AG09309 (cell line): ENCODE results near the gene GLRX.
"Not testable (repeated sequence)": the region's sequence is repeated elsewhere in the genome, so short reads cannot be mapped to it uniquely, and the experiment has no call there.

ENCODE experiments used
- DNase-seq: peaks from one replicate; pipeline ENCODE4 v3.0.0-alpha.2; 2010; ENCODE audit warnings: low read depth
- H3K4me3 ChIP-seq: 2 replicates; pipeline ENCODE4 v1.5.1; 2011; ENCODE audit warnings: mild to moderate bottlenecking, low read depth, low read length, moderate library complexity; ENCODE audit not compliant: control insufficient read depth
- TF ChIP-seq, protein P1 (sequence below): IDR thresholded peaks from 2 replicates; pipeline ENCODE4 v1.5.1; 2011; ENCODE audit warnings: mild to moderate bottlenecking, low read depth, low read length, inconsistent platforms; ENCODE audit not compliant: insufficient read depth, control insufficient read depth; ENCODE audit errors: missing control alignments

GLRX gene

DNA sequence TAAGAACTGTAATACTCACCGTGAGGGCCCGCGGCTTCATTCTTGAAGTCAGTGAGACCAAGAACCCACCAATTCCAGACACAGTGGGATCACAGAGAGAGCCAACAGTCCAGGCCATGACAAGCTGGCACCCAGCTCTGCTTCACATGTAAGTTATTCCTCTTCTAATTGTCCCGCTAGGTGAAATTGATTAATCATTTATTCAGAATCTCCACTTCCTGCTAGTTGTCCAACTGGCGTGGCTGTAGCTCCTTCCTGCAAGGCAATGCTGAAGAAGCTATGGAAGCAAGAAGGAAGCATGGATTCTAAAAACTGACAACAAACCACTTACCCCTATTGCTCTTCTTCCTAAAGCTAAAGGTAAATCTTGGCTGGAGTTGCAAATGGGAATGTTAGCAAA lies 30.0 kb upstream of the GLRX start:
- no peak for DNase-seq
- TF ChIP-seq, protein P1, sequence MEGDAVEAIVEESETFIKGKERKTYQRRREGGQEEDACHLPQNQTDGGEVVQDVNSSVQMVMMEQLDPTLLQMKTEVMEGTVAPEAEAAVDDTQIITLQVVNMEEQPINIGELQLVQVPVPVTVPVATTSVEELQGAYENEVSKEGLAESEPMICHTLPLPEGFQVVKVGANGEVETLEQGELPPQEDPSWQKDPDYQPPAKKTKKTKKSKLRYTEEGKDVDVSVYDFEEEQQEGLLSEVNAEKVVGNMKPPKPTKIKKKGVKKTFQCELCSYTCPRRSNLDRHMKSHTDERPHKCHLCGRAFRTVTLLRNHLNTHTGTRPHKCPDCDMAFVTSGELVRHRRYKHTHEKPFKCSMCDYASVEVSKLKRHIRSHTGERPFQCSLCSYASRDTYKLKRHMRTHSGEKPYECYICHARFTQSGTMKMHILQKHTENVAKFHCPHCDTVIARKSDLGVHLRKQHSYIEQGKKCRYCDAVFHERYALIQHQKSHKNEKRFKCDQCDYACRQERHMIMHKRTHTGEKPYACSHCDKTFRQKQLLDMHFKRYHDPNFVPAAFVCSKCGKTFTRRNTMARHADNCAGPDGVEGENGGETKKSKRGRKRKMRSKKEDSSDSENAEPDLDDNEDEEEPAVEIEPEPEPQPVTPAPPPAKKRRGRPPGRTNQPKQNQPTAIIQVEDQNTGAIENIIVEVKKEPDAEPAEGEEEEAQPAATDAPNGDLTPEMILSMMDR, result no peak
- no peak overlapping the region for H3K4me3 ChIP-seq

DNA sequence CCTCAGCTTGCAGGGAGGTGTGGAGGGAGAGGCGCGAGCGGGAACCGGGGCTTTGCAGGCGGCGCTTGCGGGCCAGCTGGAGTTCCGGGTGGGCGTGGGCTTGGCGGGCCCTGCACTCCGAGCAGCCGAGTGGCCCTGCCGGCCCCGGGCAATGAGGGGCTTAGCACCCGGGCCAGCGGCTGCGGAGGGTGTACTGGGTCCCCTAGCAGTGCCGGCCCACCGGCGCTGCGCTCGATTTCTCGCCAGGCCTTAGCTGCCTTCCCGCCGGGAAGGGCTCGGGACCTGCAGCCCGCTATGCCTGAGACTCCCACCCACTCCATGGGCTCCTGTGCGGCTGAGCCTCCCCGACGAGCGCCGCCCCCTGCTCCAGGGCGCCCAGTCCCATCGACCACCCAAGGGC lies 28.6 kb upstream of the GLRX start:
- DNase-seq, H3K4me3 ChIP-seq: not testable (repeated sequence)

DNA sequence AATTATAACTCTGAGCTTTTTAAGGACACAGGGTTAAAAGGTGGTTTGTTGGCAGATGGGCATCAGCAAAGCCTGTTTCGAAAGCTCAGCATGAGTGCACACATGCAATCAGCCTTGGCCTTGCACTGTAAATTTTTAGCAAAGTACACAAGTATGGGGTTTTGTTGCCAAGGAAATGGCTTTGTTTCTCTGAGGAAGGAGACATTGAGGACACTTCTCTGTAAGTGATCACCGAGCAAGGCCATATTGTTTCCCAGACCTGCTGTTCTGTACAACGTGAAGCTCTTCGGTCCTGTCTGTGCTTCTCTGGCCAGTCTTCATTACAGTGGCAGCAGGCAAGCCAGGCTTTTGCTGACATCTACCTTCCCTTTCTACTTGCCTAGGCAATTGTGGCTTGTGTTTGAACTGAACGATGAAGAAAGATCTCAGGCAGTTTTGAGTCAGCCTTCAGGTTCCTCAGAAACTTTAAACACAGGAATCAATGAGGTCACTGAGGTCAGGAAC lies 27.9 kb upstream of the GLRX start:
- DNase-seq, result no peak
- no peak overlapping the region for H3K4me3 ChIP-seq

DNA sequence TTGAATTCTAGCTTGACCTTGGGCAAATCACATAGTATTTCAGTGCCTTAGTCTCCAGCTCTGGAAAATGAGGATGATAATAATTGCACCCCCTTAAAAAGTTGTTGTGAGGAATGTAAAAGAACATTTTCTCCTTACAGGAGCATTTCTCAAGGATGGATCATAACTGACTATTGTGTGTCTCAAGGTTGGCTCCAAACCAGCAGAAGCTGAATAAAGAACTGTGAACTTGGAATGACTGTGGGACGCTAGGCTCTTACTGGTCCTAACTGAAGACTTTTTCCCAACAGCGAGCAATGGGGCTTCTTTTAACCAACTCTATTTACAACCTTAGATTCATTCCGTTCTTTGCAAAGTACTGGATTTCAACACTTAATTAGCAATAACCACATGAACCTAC lies 26.2 kb upstream of the GLRX start:
- TF ChIP-seq, protein P1, result no peak
- DNase-seq, result no peak
- H3K4me3 ChIP-seq, result no peak overlapping the region

More for the DNA sequence above, 27.9 kb upstream of the GLRX start:
- TF ChIP-seq, protein P1, result no peak

DNA sequence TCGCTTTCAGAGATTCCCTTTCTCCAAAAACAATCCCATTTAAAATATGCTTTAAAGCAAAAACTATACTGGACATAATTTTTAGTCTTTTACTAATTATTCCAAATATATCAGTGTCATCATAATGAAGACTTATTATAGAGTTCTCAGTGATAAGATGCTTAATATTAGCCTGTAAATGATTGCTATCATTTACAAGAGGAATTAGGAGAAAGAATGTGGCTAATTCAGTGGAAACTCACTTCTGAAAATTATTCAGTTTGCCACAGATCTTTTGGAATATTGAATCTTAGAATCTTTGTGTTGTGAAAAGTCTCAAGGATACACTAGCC lies 24.7 kb upstream of the GLRX start:
- DNase-seq, result no peak
- TF ChIP-seq, protein P1, result no peak
- no peak overlapping the region for H3K4me3 ChIP-seq

DNA sequence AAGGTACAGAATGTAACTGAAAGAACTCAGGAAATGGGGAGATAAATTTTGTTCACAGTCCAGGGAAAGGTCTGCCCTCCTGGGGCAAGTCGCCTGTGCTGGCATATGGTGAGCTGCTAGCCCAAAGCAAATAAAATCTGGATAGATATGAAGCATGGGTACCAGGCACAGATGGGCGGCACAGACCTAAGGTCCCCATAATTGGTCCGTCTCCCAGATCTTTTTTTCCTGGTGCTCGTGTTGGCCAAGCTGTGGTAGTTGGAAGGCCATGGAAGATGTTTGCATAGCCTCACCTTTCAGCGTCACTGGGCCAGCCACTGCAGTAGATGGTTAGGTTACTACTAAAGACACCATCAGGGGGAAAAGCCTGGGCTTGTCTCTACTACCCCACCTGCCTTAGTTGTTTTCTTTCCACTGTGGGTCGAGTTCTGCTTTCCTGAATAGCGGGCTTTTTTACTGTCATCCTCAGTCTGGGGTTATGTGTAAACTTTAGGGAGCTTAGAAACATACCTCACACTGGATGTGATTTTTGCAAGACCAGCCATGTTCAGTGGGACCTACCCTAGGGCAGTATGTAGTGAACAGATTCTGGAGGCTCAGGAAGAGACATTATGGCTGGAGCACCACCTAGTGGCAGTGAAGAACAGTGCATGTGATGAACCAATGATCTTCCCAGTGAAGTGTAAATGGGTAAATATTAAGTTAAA lies 24.2 kb upstream of the GLRX start:
- DNase-seq, result no peak
- TF ChIP-seq, protein P1, result peak; percentile 90
- H3K4me3 ChIP-seq, result no peak overlapping the region

DNA sequence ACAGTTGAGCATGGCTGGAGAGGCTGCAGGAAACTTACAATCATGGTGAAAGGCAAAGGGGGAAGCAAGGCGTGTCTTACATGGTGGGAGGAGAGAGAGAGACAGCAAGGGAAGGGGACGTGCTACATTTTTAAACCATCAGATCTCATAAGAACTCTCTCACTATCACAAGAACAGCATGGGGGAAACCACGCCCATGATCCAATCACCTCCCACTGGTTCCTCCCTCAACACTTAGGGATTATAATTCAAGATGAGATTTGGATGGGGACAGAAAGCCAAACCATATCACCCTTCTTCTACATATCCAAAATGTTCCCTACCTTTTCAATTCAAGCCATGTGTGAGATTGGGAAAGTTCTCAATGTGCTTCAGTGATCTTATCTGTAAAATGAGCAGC lies 22.9 kb upstream of the GLRX start:
- no peak overlapping the region for H3K4me3 ChIP-seq
- no peak for DNase-seq
- TF ChIP-seq, protein P1, result no peak
